ENCODE data around the gene SLC6A19.
"Not testable (repeated sequence)": the region's sequence is repeated elsewhere in the genome, so short reads cannot be mapped to it uniquely, and the experiment has no call there.

The SLC6A19 gene

DNA sequence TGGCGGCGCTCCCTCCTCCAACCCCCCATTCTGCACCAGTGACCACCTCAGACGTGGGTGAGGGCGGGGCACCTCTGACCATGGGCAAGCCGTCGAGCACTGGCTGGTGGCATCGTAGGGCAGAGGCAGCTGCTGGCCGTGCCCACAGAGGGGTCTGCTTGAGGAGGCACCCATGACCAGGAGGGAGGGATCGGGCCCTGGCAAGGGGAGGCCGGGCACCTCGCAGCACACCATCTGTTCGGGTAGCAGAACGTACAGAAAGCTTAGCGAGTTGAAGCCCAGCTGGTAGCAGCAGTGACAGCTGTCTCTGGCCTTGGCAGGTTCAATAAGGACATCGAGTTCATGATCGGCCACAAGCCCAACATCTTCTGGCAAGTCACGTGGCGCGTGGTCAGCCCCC, 19.4 kb downstream of the SLC6A19 start:
- no peak for DNase-seq

DNA sequence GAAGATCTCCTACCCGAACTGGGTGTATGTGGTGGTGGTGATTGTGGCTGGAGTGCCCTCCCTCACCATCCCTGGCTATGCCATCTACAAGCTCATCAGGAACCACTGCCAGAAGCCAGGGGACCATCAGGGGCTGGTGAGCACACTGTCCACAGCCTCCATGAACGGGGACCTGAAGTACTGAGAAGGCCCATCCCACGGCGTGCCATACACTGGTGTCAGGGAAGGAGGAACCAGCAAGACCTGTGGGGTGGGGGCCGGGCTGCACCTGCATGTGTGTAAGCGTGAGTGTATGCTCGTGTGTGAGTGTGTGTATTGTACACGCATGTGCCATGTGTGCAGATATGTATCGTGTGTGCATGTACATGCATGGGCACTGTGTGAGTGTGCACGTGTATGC, 20.3 kb downstream of the SLC6A19 start:
- DNase-seq = no peak

- DNase-seq = no peak
Observed at GRCh38 chr5:1222147-1222546, 20.8 kb downstream of the SLC6A19 start.

DNA sequence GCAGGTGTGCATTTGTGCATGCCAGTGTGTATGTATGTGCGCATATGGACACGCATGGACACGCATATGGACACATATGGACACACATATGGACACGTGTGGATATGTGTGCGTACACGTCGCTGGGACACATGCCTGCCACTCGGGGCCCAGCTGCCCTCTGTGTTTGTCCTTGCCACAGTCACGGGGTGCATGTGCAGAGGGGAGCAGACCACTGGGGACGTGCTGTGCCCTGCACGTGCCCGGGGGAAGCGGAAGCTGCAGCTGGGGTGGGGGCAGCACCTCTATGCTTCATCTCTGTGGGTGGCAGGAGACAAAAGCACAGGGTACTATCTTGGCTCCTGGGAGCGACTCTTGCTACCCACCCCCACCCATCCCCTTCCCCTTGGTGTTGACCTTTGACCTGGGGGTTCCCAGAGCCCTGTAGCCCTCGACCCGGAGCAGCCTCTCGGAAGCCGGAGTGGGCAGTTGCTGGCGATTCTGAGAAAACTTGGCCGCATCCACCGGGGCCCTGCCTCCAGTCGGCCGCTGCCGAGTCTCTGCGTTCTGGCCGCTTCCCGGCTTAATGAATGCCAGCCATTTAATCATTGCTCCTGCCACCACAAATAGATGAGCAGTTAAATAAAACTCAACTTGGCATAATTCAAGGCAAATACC, 21.4 kb downstream of the SLC6A19 start:
- DNase-seq = no peak

- no peak for DNase-seq
Observed at GRCh38 chr5:1223278-1223670, 21.9 kb downstream of the SLC6A19 start.

DNA sequence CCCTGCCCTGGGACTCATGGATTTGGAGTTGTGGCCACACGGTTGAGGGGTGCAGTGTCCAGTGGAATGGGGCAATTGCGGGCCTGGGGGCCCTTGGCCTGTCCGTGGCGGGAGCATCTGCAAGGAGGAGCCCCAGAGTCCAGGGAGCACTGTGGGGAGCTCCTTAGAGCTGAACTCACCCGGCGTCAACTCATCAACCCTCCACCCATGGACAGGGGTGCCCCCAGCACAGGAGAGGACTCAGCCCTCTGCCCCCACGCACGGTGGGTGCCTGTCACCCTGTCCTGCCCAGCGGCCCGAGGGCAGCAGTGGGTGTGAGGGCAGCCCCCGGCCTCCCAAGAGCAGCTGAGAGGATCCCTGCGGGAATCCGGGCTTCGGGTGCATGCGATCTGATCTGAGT, 23.2 kb downstream of the SLC6A19 start:
- no peak for DNase-seq

- DNase-seq = no peak
Observed at GRCh38 chr5:1225081-1225480, 23.7 kb downstream of the SLC6A19 start, which contains the start of gene SLC6A18. SLC6A18 (plus strand) TSS chr5:1225381; CDS start chr5:1225478, 97 bp downstream.

DNA sequence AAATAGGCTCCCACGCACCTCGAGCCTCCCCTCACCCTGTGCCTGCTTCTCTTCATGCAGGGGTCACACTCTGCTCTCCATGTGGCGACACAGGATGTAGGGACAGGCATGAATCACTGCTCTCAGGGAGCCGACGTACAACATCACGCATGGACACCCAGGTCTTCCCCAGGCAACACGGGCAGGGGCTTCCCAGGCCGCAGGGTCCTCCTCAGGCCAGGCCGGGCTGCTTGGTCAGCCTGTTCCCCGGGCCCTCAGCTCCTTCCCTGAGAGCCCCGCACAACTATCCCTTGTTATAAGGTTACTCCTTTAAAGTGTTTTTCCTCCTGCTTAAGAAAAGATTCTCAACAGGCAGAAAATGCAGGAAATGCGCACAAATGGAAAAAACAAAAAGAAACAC, 24.8 kb downstream of the SLC6A19 start:
- DNase-seq = no peak

DNA sequence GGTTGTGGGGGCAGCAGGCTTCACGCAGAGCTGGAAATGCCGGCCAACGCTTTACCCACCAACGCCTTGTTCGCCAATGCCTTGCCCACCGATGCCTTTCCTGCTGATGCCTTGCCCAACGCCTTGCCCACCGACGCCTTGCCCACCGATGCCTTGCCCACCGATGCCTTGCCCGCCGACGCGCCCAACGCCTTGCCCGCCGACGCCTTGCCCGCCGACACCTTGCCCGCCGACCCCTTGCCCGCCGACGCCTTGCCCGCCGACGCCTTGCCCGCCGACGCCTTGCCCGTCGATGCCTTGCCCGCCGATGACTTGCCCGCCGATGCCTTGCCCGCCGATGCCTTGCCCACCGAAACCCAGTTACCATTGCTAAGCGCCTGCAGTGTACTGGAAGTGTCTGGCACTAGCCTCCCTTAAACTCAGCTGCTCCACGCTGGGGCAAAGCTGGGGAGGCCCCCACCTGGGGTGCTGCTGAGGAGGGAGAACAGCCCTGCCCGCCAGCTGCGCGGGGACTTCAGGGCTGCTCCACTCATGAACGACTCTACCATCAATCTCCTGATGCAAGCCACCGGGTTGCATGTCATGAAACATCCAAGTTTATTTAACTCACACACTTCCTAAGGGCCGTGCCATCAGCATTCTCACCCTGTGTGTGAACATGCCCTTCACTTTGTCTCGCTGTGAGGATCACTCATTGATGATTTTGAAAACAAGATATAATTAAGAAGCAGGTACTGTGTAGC, 25.6 kb downstream of the SLC6A19 start:
- no peak for DNase-seq

DNA sequence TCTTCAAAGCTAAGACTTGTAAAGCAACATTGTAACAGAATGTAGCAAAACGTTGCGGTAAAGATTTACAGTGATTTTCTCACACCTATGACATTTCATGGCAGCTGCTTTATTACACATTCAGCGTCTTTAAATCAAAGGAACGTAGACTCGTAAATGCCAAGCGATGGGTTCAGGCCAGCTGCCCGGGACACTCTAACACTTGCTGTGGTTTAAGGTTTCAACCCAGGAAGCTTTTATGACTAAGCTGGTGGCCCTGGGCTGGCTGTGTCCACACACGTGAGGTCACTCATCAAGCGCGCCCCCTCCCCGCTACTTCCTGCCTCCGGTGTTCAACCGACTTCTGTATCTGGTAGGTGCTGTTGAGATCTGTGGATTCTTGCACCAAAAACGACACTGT, 26.3 kb downstream of the SLC6A19 start:
- DNase-seq = no peak

GRCh38 chr5:1228120-1228519, 26.7 kb downstream of the SLC6A19 start:
- no peak for DNase-seq

GRCh38 chr5:1229023-1229422, 27.6 kb downstream of the SLC6A19 start:
- not testable (repeated sequence) for DNase-seq

DNA sequence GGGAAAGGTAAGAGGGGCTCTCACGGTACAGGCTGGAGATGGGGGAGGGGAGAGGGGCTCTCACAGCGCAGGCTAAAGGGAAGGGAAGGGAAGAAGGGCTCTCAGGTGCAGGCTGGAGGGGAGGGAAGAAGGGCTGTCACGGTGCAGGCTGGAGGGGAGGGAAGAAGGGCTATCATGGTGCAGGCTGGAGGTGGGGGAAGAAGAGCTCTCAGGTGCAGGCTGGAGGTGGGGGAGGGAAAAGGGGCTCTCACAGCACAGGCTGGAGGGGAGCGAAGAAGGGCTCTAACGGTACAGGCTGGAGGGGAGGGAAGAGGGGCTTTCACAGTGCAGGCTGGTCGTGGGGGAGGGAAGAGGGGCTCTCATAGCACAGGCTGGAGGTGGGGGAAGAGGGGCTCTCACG, 28.4 kb downstream of the SLC6A19 start:
- no peak for DNase-seq

DNA sequence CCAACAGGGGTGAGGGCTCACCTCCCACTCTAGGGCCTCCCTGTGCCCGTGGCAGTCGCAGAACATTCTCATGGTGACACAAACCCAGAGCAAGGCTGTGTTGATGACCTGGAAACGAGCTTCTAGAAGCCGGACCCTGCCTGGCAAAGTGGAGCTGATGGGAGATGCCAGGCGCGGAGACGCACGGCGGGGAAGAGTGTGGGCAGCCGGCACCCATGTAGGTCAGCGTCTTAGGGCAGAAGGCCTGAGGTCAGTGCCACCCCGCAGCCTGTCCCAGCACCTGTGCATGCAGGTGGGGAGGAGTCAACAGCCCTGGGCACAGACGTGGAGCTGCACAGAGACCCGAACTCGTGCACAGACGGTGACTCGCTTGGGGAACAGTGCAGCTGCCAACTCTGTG, 29.2 kb downstream of the SLC6A19 start:
- no peak for DNase-seq

- DNase-seq = no peak
Observed at GRCh38 chr5:1231354-1231905, 30.0 kb downstream of the SLC6A19 start.

- no peak for DNase-seq
Observed at GRCh38 chr5:1232780-1233179, 31.4 kb downstream of the SLC6A19 start.

- no peak for DNase-seq
Observed at GRCh38 chr5:1235379-1235778, 34.0 kb downstream of the SLC6A19 start.

DNA sequence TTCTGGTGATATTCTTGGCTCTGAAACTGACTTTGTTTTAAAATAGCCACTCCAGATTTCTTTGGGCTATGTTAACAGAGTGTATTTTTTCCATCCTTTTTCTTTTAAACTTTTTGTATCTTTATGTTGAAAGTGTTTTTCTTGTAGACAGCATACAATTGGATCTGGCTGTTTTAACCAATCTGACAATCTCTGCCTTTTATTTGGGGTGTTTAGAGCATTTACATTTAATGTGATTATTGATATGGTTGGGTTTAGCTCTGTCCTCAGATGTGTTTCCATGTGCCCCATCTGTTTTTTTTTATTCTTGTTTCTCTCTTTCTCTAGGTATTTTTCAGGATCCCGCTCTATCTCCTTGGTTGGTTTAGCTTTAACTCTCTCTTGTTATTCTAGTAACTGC, 34.4 kb downstream of the SLC6A19 start:
- DNase-seq = no peak

- DNase-seq = no peak
Observed at GRCh38 chr5:1239505-1240251, 38.3 kb downstream of the SLC6A19 start.

DNA sequence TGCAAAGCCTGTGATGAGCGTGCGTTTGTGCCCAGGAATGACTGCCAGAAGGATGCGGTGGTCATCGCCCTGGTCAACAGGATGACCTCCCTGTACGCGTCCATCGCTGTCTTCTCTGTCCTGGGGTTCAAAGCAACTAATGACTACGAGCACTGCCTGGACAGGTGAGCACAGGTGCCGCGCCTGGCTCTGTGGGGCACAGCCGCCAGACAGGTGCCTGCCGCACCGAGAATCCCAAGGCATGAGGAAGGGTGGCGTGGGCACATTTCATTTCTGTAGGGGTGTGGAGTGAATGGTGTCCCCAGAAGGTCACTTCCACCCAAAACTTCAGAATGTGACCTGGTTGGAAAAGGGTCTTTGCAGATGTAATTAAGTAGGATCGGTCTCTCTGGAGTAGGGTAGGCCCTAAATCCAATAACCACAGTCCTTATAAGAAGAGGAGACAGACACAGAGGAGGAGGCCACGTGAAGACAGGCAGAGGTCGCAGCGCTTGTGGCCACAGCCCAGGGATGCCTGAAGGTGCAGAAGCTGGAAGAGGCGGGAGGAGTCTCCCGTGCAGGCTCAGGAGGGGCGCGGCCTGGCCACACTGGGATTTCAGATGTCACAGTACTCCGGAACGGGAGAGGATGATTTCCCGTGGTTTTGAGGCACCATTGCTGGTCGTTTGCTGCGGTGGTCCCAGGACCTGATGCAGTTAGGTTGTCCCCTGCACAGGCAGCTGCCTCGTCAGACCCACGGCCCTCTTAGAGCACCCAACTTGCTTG, 39.3 kb downstream of the SLC6A19 start:
- DNase-seq = no peak

GRCh38 chr5:1241509-1242080, 40.2 kb downstream of the SLC6A19 start:
- DNase-seq = no peak
